G401 (cell line): Measurements from ENCODE around the gene SORBS2. TPM values are rescaled to one million over a fixed set of nuclear protein-coding genes. Genes with fewer than 3 reads are reported as not detected.
"Not testable (repeated sequence)": the region's sequence is repeated elsewhere in the genome, so short reads cannot be mapped to it uniquely, and the experiment has no call there.

Source experiments
- DNase-seq: peaks from one replicate; pipeline ENCODE4 v3.0.0-alpha.2; 2015; ENCODE audit warnings: low spot score
- in situ Hi-C: cut with HindIII; loops from 2 replicates; pipeline ENCODE4 v1.10.0; 2016; ENCODE audit warnings: low sequenced_read_pairs, mixed read lengths
- total RNA-seq: library from RNA; depleted of rRNA; stranded (reverse); fragments of >200 nt; shearing (Covaris generic); gene quantifications from 2 replicates; pipeline ENCODE4 v1.2.3, GENCODE V29; 2014; rRNA removed

Gene SORBS2, protein sequence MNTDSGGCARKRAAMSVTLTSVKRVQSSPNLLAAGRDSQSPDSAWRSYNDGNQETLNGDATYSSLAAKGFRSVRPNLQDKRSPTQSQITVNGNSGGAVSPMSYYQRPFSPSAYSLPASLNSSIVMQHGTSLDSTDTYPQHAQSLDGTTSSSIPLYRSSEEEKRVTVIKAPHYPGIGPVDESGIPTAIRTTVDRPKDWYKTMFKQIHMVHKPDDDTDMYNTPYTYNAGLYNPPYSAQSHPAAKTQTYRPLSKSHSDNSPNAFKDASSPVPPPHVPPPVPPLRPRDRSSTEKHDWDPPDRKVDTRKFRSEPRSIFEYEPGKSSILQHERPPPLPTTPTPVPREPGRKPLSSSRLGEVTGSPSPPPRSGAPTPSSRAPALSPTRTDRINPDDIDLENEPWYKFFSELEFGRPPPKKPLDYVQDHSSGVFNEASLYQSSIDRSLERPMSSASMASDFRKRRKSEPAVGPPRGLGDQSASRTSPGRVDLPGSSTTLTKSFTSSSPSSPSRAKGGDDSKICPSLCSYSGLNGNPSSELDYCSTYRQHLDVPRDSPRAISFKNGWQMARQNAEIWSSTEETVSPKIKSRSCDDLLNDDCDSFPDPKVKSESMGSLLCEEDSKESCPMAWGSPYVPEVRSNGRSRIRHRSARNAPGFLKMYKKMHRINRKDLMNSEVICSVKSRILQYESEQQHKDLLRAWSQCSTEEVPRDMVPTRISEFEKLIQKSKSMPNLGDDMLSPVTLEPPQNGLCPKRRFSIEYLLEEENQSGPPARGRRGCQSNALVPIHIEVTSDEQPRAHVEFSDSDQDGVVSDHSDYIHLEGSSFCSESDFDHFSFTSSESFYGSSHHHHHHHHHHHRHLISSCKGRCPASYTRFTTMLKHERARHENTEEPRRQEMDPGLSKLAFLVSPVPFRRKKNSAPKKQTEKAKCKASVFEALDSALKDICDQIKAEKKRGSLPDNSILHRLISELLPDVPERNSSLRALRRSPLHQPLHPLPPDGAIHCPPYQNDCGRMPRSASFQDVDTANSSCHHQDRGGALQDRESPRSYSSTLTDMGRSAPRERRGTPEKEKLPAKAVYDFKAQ (N-terminal part only)
- 16.3 and 39.7 TPM in 2 replicates for total RNA-seq

DNA sequence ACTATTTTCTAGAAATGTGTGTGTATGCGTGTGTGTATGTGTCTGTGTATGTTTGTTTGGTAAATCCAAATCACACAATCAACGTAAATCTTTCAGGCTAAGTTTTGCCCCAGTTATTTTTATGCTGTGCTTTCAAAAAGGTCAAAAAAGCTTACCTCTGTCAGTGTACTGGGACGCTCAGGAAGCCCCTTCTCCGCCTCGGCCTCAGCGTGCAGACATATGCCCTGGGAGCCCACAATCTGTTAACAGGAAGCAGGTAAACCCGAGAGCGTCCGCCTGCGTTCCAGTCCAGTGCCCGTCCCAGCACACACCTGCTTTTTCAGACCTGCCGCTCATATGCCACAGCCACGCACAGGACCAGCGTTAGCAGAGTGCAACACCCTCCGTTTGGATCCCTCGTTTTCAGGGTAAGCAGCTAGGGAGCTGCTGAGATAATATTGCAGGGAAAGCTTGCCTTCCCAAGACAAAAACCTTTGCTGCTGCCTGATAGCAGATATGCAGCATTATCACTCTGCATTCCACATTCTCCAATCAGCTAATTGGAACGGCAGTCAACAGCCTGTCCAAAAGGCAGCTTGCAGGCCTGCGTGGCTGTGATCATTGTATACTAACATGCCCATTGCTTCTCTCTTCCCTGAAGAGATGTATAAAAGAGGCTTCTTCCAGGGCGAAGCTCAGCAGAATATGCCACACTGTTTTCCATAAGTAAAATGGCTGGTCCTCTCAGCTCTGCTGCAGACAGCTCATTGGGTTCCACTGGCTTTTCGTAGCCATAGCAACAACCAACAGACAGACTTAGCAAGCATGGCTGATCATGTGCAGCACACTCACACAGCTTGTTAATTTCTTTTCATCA, at the start of gene SORBS2:
Gene SORBS2 (minus strand): TSS at position 686 of the 856 bp plus-strand sequence. CDS start 121,623 bp downstream, outside the sequence.
- peak; percentile 92 for DNase-seq
- in situ Hi-C loops: no loop called here

DNA sequence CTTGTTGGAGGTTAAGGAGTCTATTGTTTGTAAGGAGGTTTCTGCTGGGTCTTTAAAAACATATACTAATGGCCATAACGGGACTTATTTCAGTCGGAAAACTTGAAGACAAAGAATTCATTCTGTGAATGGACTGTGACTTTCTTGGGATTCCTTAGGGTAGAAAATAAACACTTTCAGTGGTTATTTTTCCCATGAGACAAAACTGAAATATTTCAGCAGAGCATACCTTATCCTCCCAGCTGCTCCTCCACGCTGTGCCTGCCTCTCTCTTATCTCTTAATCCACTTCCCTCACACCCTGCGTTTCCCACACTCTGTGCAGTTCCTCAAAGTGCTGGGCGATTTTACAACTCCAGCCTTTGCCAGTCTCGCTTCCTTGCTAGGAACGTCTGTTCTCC, 47.1 kb upstream of the SORBS2 start:
- in situ Hi-C loops: no loop called here
- no peak for DNase-seq

DNA sequence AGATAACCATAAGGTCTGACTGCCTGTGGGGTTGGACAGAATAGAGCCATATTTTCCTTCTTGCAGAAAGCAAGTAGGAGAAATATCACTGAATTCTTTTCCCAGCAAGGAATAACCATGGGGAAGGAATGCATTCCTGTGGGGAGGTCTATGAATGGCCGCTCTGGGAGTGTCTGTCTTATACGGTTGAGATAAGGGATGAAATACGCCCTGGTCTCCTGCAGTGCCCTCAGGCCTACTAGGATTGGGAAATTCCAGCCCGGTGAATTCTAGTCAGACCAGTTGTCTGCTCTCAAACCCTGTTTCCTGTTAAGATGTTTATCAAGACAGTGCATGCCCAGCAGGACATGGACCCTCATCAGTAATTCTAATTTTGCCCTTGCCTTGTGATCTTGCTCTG, 45.6 kb upstream of the SORBS2 start:
- in situ Hi-C loops, DNase-seq: not testable (repeated sequence)

DNA sequence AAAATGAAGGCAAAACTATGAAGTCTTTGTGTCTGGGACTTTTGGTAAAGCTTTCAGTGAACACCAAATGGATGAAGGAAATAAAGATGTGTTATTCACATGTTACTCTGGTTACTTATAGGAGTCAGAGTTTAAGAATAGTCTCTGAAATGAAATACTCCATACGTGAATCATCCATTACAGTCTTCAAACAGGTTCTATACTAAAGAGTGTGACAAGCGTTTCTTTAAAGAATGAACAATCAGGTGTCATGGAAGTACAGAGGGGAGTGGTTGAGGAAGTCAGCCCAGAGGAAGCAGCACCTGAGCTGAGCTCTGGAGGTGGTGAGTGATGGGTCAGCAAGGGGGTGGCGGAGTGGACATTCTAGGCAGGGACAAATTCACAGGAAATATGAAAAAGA, 41.8 kb upstream of the SORBS2 start:
- no peak for DNase-seq
- in situ Hi-C loops: loop anchor here (5.0 kb wide), 1 partner anchor 33 kb away; no protein-coding TSS in a partner anchor

DNA sequence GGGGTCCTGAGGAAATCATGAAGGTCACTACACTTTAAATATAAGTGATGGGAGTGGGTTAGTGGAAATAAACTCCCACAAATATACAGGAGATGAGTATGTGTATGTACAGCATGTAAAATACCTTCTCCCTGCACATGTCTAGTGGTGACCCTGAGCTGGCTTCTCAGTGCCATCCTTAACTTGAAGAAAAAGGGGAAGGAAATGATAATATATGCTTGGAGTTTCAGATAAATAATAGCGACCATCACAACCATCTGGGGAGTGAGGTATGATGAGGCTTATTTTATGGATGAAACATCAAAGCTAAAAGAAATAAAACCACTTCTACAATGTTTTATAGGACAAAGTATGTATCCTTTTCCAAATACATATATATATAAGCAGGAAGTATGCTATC, 41.0 kb upstream of the SORBS2 start:
- DNase-seq: no peak

DNA sequence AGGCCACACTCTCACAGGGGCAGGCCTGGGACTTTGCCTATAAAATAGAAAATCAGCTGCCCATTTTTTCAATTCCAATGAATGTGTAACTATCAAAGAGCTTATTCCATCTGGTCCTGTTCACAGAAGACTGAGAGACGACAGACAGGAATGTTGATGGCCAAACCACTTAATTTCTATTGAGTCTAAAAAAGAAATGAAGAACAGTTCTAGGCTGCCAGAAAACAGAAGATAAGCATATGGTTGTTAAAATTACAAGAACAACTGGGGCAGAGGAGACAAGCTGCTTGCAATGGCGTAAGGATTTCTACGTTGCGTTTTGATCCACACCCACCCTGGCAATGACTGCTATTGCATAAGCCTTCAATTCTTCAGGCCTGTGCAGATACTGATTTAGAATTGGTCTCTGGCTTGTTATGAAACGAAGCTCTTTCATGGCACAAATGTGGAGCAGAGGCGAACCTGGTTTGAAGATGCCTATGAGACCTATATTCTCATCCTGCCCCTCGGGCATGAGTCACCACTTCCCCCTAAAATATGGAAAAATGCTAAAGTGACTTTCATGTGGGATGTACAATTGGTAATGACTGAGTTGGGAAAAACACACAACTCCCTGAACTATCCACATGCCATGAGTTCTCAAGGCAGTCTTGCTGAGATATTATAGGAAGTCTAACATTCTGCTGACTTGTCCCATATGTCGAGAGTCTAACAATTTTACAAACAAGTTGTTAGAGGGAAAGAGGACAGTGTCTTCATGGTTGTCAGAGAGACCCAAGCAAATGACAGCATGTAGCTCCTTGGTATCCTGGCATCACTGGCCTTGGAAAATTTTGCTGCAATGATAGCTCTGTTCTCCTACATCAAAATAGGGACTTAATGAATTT, 37.9 kb upstream of the SORBS2 start:
- DNase-seq: no peak
- in situ Hi-C loops: loop anchor here (5.0 kb wide), 1 partner anchor 37 kb away; no protein-coding TSS in a partner anchor

More for the DNA sequence above, 41.0 kb upstream of the SORBS2 start:
- in situ Hi-C loops: loop anchor here (5.0 kb wide), 1 partner anchor 34 kb away; no protein-coding TSS in a partner anchor

DNA sequence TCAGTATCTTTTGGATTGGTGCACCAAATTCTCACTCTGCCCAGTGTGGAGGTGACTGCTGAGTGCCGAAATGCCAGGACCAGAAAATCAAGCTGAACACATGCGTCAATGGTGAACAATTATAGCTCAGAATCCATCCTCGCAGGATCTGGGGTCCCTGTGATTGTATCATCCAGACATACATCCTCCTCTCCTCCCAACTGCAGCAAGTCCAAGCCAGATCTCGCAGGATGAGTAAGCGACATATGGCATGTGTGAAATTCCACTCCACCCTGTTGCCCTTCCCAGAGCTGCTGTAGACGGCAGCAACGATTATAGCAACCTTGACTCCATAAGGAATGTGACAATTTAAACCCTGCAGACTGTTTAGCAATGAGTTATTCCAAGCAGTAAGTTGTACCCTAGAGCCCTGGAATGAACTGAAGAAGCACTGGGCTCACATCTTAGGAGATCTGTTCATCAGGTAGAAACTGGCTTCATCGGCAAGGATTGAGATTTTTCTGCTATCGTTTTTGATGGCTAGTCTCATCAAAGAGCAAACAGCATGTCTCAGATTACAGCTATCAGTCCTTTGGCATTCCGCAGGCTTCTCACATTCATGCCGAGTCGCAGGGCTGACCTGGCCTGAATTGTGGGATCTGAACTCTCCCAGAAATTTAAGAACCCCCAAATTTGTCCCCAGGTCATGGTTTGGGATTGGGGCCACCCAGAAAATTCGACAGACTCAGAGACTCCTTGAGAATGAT, 35.5 kb upstream of the SORBS2 start:
- DNase-seq: no peak
- in situ Hi-C loops: no loop called here

DNA sequence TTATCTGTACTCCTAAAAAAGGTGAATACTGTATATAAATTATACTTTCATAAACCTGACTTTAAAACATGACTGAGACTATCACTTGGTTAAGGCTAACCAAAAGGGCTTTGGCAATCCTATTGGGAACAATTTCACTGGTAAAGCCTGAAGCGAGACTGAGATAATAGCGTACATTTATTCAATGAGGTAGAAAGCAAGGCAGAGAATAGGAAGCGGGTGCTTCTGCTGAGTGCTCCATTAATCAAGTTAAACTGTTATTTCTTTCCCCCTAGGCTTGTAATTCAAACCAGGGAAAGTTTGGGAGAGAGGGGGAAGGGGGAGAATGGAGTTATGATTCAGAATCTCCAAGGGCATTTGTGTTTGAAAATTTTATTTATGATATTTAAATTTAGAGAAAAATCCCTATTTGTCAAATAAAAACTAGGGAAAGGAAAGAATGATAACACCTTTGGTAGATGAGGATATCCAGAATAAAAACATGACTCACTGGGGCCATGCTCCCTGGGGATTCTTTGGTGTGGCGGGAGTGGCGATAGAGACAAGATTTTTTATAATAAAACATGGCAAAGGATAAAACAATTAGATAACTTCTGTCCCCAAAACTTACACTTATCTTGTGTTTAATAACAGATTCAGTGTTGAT, 34.6 kb upstream of the SORBS2 start:
- no peak for DNase-seq
- in situ Hi-C loops: no loop called here

DNA sequence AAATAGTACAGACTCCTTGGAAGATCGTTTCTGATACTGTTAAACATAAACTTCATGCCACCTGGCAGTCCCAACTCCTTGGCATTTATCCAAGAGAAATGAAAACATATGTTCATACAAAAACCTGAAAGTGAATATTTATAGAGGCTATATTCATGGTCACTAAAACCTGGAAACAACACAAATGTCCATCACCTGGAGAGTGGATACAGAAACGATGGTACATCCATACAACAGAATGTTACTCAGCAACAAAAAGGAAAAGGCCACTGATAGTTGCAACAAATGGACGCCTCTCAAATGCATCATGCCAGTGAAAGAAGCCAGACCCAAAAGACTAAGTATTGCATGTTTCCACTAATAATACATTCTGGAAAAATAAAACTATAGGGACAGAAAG, 34.0 kb upstream of the SORBS2 start:
- in situ Hi-C loops: no loop called here
- no peak for DNase-seq

DNA sequence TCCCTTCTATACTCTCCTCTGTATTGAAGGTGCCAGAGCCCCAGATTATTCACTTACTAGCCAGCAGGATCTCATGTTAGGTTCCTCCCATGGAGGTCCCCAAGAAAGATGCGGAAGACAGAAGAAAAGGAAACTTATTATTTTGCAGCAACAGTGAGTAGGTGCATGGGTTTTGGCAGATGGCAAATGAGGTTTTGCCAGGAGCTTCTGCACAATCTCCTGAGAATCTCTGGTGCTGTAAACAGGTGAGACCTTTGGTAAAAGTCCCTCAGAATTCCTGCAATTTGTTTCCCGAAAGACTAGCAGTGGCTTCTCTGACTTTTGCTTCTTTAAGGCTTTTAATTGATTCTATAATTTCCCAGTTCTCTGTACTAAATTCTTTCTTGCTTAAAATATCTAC, 29.5 kb upstream of the SORBS2 start:
- in situ Hi-C loops: no loop called here
- no peak for DNase-seq

DNA sequence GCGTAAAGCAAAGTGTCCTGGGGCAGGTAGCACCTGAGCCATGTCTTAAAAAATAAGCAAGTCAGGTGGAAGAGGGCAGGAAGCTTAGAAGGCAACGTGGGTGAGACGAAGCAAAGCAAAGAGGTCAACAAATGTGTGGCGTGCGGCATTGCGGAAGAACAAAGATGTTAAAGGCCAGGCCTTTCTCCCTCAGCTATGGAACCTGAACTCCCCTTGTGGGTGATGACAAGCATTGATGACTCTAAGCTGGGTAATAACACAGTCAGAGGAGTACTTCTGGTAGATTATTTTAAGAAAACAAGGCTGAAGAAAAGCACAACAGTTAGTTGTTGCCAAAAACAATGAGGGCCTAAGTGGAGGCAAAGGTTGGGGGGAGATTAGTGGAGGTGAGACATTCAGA, 29.0 kb upstream of the SORBS2 start:
- in situ Hi-C loops: no loop called here
- no peak for DNase-seq

DNA sequence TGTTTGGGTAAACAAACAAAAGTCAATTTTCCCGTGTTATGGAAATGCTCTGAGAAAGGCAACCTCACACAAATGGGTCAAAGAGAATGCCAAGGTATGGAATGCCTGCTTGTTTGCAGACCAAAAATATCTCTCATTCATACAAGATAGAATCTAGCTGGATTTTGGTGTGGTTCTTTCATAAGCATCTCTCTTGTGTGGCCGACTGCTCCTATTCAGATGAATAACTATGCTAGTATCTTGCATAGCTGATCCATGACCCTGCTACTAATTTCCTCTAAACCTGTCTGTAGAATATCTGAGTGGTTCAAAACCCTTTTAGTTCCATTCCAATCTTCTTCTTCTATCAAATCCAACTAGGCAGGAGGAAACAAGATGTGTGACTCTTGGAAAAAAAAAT, 28.2 kb upstream of the SORBS2 start:
- in situ Hi-C loops: no loop called here

DNA sequence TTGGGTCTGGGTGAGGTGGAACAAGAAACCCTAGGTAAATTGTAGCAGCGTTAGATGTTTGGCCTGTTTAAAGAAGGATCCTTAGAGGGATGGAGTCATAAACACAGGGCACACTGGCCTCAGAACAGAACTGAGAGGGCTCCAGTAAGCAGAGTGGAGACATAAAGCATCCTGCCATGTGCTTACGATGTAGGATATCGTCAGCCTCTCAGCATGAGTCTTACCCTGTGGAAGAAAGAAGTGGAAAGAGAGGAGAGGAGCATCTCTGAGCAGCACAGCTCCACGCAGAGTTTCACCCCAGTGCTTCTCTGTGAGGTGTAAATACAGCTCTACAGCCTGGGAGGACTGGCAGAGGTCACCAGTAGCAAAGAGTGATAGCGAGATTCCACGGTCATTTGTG, 27.8 kb upstream of the SORBS2 start:
- in situ Hi-C loops: no loop called here
- DNase-seq: no peak

More for the DNA sequence above, 28.2 kb upstream of the SORBS2 start:
- no peak for DNase-seq

DNA sequence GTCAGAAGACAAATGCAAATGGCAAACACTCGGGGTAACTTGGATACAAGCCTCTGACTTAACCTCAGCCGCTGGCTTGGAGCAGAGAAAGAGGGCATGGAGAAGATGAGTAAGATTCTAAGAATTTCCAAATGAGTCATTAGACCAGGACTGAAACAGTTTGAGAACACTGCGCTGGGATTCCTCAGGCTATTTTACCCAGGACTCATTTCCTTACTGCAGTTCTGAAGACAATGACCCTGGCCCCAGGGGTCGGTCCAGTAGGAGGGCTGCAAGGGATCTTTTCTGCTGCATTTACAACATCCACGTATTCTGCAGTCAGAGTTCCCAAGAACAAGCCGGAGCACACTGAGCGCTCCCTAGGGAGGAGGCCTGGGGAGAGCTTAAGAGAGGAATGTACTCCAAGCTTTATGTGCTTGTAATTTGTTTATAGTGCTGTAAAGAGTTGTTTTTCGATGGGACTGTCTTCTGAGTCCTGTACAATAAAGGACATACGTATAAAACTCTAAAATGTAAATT, 27.3 kb upstream of the SORBS2 start:
- DNase-seq: peak; percentile 67
- in situ Hi-C loops: no loop called here

DNA sequence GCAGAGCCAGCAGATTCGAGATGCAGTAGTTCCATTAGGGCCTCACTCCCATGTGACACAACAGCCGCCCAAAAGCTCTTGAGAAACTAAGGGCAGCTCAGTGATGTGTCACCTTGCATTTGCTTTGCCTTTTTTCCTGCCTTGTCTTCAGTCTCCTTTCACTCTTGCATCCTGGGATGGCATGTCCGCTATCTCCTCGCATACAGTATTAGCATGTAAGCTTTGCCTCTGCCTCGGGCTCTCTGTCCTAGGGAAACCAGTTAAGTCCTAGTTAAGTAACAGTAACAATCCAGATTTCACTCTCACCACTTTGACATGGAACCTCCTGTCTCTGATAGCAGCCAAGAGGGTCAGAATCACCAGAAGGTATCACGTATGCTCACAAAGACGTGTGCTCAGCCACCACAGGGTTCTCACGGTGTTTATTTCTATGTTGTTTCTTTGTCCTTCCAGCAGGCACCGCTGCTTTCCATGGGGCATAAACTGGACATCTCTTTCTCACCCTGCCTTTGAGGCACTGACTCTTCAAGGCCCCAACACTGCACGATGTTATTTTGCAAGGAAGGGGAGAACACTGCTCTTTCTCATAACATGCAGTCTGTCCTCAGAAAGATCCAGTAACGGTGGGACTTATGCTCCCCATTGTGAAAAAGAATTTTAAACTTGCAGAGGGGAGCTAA, 26.7 kb upstream of the SORBS2 start:
- DNase-seq: no peak
- in situ Hi-C loops: no loop called here

DNA sequence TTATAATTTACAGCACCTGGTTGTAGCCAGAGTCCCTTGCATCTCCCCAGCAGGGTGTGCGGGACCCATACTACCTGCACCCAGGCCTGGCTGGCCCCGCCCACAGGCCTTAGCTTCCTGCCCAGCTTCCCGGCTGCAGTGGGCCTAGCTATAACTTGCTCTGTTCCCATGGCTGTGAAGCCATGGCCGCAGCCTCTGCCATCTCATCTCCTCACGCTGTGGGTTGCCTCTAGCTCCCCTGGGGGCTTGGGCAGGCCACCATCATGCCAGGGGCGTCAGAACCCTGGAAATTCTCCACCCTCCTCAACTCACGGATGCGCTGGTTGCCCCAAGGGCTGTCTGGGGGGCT, 26.1 kb upstream of the SORBS2 start:
- in situ Hi-C loops: no loop called here

More for the DNA sequence above, 26.1 kb upstream of the SORBS2 start:
- DNase-seq: no peak
